ENCODE data around the gene FSD1L. TPM values are rescaled to one million over a fixed set of nuclear protein-coding genes. Genes with fewer than 3 reads are reported as not detected.

The FSD1L gene
- total RNA-seq, 1 donor from 2014 or later: 19.8 TPM

GRCh38 chr9:105438141-105438806, 9.6 kb upstream of the FSD1L start:
- no peak overlapping the region for H3K27ac ChIP-seq
- Mint-ChIP-seq H3K4me1 (peaks cover 5% of the 10 kb centered on the region), H3K9me3 (peaks cover 3% of the 10 kb centered on the region), H3K27me3 (ENCODE audit: insufficient read depth, low read depth) (no peaks in the 10 kb centered on the region), H3K27ac (no peak overlapping the region), H3K4me3 (no peak overlapping the region), H3K36me3 (no peaks in the 10 kb centered on the region)
- H3F3A ChIP-seq (ENCODE audit: low read depth): no peaks in the 10 kb centered on the region
- no peak overlapping the region for H3K9ac ChIP-seq
- H2AFZ ChIP-seq (replicated peaks): no peak overlapping the region
- no peaks in the 10 kb centered on the region for H3K9me3 ChIP-seq (ENCODE audit: low read depth)
- no peaks in the 10 kb centered on the region for H3K79me2 ChIP-seq (ENCODE audit: low read depth)
- H3K27me3 ChIP-seq: no peaks in the 10 kb centered on the region
- H3K4me1 ChIP-seq: peaks cover 5% of the 10 kb centered on the region
- H3K4me2 ChIP-seq: no peak overlapping the region
- H3K4me3 ChIP-seq: no peak overlapping the region
- no peaks in the 10 kb centered on the region for H4K20me1 ChIP-seq (ENCODE audit: low read depth)
- no peak for TF ChIP-seq EZH2phosphoT487 (IDR thresholded peaks at IDR 0.05)
- no peak for TF ChIP-seq CTCF (IDR thresholded peaks at IDR 0.05)
- no peak for TF ChIP-seq EZH2 (IDR thresholded peaks at IDR 0.05)
- DNase-seq (ENCODE audit: low spot score): no peak
- no peaks in the 10 kb centered on the region for H3K36me3 ChIP-seq

GRCh38 chr9:105439428-105439827, 8.4 kb upstream of the FSD1L start:
- Histone ChIP-seq H3K27me3 (no peaks in the 10 kb centered on the region), H3K36me3 (no peaks in the 10 kb centered on the region), H3K27ac (no peak overlapping the region), H2AFZ (replicated peaks) (no peak overlapping the region), H3K4me3 (no peak overlapping the region), H4K20me1 (ENCODE audit: low read depth) (no peaks in the 10 kb centered on the region), H3K79me2 (ENCODE audit: low read depth) (no peaks in the 10 kb centered on the region), H3K9ac (no peak overlapping the region), H3K4me1 (peaks cover 5% of the 10 kb centered on the region), H3K9me3 (ENCODE audit: low read depth) (no peaks in the 10 kb centered on the region), H3K4me2 (no peak overlapping the region), H3F3A (ENCODE audit: low read depth) (no peaks in the 10 kb centered on the region)
- TF ChIP-seq EZH2phosphoT487 (IDR thresholded peaks at IDR 0.05): no peak
- TF ChIP-seq CTCF (IDR thresholded peaks at IDR 0.05): no peak
- no peak for TF ChIP-seq EZH2 (IDR thresholded peaks at IDR 0.05)
- Mint-ChIP-seq H3K4me1 (peaks cover 11% of the 10 kb centered on the region), H3K27me3 (ENCODE audit: insufficient read depth, low read depth) (no peaks in the 10 kb centered on the region), H3K36me3 (no peaks in the 10 kb centered on the region), H3K9me3 (peaks cover 3% of the 10 kb centered on the region), H3K27ac (no peak overlapping the region), H3K4me3 (no peak overlapping the region)
- DNase-seq (ENCODE audit: low spot score): no peak

GRCh38 chr9:105441616-105442160, 6.1 kb upstream of the FSD1L start:
- TF ChIP-seq EZH2phosphoT487 (IDR thresholded peaks at IDR 0.05) (no peak), CTCF (IDR thresholded peaks at IDR 0.05) (no peak), EZH2 (IDR thresholded peaks at IDR 0.05) (no peak)
- no peaks in the 10 kb centered on the region for H3K9me3 Mint-ChIP-seq
- Histone ChIP-seq H3K4me3 (no peak overlapping the region), H3F3A (ENCODE audit: low read depth) (no peaks in the 10 kb centered on the region), H4K20me1 (ENCODE audit: low read depth) (no peaks in the 10 kb centered on the region), H3K9me3 (ENCODE audit: low read depth) (no peaks in the 10 kb centered on the region), H2AFZ (replicated peaks) (no peak overlapping the region), H3K4me1 (peaks cover 5% of the 10 kb centered on the region), H3K36me3 (no peaks in the 10 kb centered on the region), H3K79me2 (ENCODE audit: low read depth) (no peaks in the 10 kb centered on the region), H3K27ac (no peak overlapping the region), H3K9ac (no peak overlapping the region), H3K27me3 (no peaks in the 10 kb centered on the region), H3K4me2 (no peak overlapping the region)
- H3K27ac Mint-ChIP-seq: no peak overlapping the region
- peaks cover 11% of the 10 kb centered on the region for H3K4me1 Mint-ChIP-seq
- H3K36me3 Mint-ChIP-seq: no peaks in the 10 kb centered on the region
- no peak for DNase-seq (ENCODE audit: low spot score)
- H3K27me3 Mint-ChIP-seq (ENCODE audit: insufficient read depth, low read depth): no peaks in the 10 kb centered on the region
- no peak overlapping the region for H3K4me3 Mint-ChIP-seq

All from neural progenitor cell (in vitro differentiated cells).